ENCODE data around the gene ARHGEF16.

Gene ARHGEF16

DNA sequence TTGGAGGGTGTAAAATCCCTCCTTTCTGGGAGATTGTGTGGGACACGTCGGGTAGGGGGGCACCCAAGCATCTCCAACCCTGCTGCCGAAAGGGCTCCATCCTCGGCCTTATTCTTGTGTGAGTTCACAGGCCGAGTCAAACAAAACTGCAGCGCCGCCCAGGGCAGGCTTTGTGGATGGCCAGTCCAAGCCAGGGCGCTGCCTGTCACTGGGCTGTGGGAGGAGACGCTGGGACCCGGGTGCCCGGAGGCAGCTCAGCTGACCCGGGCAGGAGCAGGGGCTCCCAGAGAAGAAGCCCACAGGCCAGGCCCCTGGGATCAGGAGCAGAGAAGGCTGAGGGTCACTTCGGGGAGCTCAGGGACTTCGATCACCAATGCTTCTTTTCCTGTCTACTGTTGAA, 31.8 kb upstream of the ARHGEF16 start:
- no peak for DNase-seq (ENCODE audit: low spot score)

DNA sequence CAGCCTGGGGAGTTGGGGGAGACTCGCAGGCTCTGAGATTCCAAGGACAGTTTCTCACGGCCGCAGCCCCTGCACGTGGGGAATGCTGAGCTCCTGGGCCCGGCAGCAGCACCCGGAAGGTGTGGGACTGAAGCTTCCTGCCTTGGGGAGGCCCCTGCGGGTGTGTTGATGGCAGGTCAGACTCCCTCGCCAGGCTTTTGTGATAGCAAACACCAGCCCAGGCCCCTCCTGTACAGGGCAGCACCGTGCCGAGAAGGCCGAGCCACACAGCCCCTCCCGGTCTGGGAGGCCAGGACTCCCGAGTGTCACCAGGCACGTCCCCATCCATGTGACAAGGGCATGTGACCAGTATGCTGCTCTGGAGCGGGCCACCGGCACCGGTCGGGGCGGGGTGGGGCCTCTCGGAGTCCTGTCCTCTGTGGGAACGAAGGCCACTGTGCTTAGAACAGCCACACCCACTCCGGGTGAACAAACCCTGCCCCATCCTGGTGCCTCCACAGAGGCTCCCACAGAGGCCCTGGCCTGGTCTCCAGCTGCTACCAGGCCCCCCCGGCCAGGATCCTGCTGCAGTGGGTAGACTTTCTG, 31.1 kb upstream of the ARHGEF16 start:
- DNase-seq (ENCODE audit: low spot score) = no peak

DNA sequence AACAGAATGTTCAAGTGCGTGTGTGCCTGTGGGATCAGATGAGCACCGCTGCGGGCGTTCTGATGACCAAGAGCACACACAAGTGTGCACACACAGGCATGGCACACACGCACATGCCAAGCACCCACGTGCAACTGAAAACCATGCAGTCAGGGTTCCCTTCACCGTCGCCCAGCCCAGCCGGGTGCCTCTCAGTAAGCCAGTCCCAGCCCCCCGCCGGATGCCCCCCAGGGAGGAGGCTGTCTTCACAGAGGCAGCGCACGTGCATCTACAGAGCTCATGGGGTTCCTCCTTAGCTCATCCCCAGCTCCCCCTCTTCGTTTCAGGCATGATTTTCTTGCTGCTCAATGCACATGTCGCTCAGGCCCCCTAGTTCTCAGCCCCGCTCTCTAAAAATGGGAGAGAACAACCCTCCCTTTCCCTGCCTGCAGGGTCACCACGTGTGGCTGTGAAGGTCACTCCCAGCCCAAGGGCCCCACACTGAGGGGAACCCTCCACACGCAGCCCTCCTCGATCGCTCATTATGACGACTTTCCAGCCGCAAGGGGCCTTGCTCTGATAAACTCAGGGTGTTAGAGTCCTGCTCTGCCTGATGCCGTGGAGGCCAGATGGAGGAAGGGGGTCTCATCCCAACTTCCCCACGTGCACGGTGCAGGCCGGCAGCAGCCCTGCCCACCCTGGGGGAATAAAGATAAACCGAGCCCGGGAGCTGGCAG, 30.4 kb upstream of the ARHGEF16 start:
- DNase-seq (ENCODE audit: low spot score) = no peak

DNA sequence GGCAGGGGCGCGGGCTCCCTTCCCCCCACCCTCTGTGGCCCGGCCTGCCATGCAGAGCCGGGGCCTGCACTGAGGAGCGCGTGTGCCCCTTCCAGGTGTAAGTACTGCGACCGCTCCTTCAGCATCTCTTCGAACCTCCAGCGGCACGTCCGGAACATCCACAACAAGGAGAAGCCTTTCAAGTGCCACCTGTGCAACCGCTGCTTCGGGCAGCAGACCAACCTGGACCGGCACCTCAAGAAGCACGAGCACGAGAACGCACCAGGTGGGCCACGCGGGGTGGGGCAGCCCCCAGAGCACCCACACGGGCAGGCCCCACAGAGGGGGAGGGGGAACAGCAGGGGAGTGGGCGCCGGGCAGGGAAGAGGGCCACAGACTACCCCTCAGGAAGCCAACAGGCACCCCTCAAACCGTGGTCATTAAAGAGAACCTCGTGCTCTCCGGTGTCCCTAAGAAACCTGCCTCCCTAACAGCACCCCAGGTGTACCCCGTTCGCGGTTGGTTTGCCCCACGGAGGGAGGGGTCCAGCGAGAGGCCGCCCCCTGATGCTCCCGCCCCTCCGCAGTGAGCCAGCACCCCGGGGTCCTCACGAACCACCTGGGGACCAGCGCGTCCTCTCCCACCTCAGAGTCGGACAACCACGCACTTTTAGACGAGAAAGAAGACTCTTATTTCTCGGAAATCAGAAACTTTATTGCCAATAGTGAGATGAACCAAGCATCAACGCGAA, 28.8 kb upstream of the ARHGEF16 start:
- DNase-seq (ENCODE audit: low spot score) = no peak

DNA sequence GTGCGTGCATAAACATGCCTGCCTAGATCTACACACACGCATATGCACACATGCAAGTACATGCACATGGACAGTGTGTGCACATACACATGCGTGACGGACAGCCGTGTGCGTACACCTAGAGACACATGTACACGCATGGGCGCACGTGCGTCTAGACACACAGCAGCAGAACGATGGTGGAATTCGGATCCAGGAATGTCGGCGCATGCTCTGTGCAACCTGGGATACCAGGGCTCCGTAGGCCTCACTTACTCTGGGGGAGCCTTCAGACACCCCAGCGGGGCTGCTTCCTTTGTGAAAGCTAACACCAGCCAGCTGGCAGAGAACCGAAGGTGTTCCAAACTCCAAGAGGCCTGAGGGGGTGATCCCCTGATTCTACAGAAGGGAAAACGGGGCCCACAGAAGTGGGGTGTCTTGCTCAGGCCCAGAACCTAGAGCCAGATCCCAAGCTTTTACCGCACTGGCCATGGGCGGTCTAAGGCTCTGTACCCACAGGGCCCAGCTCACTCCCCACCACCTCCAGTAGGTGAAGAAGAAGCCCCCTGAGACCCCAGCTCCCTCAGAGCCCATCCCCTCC, 27.4 kb upstream of the ARHGEF16 start:
- DNase-seq (ENCODE audit: low spot score) = no peak

DNA sequence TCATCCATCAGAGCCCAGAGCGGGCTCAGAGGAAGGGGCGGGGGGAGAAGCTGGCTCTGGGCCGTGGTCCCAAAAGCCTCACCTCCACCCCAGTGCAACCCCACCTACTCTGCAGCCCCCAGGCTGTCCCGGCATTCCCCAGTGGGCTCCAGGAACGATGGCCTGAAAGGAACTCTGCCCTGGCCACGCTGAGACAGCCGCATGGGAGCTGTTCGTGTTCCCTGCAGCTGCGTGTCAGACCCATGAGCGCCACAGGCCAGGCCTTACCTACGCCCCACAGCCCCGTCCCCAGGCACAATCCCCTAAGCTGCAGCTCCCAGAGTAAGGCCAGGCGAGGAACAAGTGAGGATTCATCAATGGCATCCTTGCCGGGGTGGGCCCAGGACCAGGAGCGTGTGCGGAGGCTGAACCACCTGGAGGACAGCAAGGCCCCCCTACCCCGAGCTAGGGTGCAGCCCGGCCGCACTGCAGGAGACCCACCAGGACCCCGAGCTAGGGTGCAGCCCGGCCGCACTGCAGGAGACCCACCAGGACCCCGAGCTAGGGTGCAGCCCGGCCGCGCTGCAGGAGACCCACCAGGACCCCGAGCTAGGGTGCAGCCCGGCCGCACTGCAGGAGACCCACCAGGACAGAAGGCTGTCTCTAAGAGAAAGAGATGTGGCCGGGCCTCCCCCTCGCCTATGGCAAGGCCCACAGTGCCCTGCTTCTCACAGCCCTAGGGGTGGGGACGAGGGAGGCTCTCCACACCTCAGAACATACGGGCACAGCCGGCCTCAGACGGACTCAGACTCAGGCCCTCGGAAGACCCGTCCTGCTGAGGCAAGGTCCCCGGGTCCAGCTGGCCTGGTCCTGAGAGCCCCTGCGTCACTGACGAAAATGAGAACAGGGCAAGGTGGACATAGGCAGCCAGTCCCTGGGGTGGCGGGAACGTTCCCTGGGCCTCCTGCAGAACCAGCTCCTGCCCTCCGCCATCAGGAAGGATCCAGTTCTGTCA, 26.5 kb upstream of the ARHGEF16 start:
- DNase-seq (ENCODE audit: low spot score) = no peak

DNA sequence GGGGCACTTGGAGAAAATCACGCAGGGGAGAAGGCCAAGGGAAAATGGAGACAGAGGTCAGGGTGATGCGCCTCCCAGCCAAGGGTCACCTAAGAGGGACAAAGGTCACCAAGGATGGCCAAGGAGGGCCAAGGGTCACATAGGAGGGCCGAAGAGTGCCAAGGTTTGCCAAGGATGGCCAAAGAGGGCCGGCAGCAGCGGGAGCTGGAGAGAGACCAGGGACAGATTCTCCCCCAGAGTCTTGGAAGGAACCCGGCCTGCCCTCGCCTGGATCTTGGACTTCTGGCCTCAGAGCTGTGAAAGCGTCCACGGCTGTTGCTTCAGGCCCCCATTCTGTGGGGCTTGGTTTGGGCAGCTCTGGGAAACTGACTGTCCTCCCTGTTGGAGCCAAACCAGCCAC, 25.6 kb upstream of the ARHGEF16 start:
- DNase-seq (ENCODE audit: low spot score) = no peak

DNA sequence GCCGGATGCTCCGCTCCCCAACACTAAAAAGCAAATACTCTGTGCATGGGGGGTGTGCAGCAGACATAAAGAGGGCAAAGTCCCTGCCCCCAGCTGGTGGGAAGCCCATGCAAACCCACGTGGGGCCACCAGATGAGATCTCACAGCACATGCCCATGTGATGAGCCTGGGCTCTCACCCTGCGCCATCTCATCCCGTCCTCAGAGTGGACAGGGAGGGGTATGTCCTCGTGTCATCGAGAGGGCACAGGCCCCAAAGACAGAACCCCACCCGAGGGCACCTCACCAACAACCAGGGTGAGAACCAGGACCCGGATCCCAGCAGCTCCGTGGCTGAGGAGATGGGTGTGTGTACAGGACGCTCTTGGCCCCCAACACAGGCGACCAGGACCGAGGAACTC, 25.1 kb upstream of the ARHGEF16 start:
- DNase-seq (ENCODE audit: low spot score) = no peak

DNA sequence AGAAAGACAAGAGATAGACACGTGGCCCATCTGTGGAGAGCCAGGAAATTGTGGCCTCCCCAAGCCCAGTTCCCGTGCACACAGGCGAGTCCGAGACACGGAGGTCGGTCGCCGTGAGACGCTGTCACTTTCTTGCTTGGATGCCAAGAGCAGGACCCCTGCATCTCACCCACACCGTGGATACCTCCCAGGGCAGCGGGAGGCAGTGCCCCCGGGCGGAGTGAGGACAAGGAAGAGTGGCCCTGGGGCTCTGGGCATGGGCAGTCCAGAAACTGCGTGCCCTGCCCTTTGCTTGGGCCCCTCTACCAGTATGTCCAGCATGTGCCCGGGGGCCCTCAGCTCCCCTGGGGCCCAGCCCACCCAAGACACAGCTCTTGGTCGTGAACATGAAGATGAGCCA, 24.7 kb upstream of the ARHGEF16 start:
- no peak for DNase-seq (ENCODE audit: low spot score)

DNA sequence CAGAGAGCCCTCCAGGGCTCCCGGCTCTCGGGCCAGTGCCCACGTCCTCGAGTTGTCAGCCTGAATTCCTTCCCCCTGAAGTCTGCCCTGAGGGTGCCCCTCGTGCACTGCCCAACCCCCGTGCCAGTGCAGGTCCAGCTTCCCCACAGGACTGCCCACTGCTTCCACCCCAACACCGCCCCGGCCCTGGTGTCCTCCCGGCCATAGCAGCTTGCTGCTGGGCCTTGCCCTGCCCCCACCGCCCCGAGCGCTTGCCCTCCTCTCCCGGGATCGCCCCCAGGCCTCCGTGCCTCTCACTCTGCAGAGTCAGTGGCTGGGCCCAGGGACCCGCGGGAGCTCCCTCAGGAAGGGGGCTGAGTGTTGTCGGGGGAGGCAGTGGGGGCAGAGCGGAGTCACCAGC, 24.1 kb upstream of the ARHGEF16 start:
- no peak for DNase-seq (ENCODE audit: low spot score)

DNA sequence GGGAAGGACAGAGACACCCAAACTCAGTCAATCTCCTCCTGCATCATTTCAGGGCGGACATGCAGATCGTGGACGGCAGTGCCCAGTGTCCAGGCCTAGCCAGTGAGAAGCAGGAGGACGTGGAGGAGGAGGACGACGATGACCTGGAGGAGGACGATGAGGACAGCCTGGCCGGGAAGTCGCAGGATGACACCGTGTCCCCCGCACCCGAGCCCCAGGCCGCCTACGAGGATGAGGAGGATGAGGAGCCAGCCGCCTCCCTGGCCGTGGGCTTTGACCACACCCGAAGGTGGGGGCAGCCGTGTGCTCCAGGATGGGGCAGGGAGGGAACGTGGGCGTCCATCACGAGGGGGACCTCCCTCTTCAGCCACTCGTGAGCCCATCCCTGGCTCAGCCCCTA, 23.6 kb upstream of the ARHGEF16 start:
- no peak for DNase-seq (ENCODE audit: low spot score)

DNA sequence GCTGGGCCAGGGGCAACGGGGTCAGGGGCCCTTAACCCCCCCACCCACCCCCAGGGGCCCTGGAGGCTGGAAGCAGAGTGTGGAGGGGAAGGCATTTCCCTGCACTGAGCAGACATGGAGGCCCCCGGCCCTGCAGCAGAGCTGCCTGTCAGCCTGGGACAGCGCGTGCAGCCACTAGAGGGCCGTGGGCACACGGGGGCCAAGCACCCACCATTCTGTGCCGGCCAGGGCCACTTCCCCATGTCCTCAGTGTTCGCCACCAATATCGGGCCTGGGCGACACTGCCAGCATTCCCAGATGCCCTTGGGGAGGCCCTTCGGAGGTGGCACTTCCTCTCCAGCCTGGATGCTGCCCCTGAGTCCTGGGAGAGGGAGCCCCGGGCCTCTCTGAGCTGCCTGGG, 23.2 kb upstream of the ARHGEF16 start:
- DNase-seq (ENCODE audit: low spot score) = no peak

DNA sequence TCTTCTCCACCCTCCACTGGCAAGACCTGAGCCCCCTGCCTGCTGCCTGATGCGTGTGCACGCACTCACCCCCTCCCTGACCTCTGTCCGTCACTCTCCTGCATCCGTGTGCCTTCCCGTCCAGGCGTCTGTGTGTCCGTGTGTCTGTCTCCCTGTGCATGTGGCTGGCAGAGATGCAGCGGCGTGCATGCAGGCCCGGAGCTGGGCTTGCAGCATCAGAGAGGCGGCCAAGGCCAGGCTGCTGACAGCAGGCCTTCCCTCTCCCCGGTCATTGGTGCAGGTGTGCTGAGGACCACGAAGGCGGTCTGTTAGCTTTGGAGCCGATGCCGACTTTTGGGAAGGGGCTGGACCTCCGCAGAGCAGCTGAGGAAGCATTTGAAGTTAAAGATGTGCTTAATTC, 22.8 kb upstream of the ARHGEF16 start:
- no peak for DNase-seq (ENCODE audit: low spot score)

DNA sequence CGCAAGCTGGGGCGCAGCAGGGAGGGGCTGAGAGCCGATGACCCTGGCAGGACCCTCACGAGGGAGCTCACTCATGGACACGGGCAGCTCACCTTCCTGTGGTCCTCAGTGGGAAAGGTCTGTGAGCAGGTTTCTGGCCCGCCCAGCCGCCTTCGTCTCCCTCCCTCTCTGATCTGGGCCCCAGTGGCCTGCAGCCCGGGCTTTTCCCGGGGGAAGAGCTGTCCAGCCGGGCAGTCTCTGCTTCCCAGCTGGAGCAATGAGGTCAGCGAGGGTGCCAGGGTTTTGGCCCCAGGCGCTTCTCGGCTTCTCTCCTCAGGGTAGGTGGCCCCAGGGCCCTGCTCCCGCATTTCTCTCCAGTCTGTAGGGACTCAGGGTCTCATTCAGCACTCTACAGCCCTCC, 22.2 kb upstream of the ARHGEF16 start:
- no peak for DNase-seq (ENCODE audit: low spot score)

DNA sequence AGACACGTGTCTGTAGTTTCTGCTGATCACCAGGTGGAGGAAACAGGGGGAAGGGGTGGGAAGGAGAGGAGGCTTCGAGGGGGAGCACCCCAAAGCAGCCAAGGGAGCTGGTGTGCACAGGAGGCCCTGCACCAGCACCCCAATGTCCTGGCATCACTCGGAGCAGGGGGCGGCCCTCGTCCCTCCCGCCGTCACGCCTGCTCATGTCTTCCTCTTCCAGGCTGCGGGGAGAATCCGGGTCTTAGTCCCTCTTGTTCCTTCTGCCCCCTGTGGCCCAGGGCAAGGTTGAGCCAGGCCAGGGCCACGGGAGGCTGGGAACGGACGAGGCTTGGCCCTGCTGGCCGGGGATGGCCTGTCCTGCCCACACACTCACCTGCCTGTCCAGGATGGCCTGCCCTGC, 21.4 kb upstream of the ARHGEF16 start:
- DNase-seq (ENCODE audit: low spot score) = no peak

DNA sequence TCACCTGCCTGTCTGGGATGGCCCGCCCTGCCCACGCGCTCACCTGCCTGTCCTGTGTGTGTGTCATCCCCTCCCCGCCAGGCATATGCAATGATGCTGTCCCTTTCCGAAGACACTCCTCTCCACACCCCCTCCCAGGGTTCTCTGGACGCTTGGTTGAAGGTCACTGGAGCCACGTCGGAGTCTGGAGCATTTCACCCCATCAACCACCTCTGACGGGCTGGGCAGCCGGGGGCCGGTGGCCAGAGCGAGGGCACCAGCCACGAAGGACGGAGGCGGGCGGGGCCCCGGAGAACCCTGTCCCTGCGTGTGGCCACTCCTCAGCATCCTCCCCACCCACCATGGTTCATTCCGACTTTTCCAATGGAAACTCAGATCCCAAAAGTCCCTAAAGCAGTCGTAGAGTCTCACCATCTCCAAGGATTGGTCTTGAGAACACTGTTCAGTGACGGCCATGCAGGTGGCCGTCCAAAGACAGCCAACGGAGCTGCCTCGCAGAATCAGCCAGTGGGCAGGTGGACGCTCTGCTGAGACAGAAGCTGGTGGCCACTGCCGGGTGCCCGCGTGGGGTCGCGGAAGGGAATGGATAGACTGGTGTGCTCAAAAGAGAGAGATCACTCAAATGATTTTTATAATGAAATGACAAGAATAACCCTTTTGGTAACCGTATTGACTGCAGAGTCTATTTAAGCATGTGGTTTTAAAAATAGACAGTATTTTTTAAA, 20.7 kb upstream of the ARHGEF16 start:
- no peak for DNase-seq (ENCODE audit: low spot score)

DNA sequence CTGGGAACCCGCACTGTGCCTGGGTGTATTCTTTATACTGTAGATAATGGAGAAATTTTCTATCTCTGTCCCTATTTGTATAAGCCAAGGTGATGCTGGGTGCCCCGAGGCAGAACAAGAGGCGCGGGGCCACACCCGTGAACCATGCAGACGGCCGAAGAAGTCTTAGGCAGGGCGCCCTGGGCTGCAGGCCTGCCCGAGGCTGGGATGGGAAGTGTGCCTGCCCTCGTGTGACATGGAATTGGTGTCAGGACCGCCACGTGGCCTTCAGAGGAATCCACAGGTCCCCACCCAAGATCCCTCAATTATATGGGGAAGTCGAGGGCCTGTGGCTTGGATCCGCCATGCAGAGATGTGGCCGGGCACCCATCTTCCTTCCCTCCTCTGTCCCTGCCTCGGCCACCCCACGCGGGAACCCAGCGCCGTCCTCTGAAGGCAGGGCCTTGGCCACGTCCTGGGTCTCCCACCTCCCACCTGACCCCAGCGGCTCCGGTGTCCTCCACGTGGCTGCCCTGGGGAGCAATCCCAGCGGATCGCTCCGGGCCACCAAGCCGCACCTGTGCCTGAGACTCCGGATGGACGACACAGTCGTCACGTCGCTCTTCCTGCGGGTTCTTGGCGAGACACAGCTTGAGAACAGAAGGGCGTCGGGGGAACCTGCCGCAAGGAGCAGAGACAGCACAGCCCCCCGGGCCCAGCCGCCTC, 19.9 kb upstream of the ARHGEF16 start:
- DNase-seq (ENCODE audit: low spot score) = no peak

DNA sequence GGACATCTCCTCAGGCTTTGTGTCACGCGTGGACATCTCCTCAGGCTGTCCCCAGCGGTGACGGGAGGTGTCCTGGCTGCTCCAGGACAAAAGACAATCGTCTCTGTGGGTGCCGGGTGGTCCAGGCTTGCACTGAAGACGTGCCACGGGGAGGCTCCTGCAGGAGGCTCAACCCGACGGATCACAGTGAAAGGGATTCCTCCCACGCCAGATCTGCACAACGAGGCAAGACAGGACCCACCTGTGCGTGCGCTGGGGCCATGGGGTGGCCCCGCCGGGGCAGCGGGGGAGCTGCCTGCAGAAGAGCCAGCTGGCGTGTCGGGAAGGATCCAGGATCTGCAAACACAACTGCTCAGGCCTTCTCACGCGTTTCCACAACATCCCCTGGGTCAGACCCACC, 18.8 kb upstream of the ARHGEF16 start:
- no peak for DNase-seq (ENCODE audit: low spot score)

DNA sequence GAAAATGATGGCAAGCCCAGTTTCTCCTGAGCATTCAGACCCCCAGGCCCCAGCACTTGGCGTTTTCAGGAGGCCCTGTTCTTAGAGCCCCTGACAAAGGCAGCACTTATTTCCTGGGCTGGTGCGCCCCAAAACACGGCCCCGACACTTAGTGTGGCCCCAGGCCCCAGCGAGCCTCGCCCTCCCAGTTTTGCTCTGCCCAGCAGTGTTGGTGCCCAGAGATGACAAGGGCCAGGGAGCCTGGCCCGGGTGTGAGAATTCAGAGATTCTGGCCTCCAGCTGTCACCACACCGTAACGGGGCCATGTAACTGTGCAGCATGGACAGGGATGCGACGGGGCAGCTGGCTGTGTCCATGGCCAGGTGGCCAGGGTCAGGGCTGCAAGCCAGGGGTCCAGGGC, 18.0 kb upstream of the ARHGEF16 start:
- DNase-seq (ENCODE audit: low spot score) = no peak

DNA sequence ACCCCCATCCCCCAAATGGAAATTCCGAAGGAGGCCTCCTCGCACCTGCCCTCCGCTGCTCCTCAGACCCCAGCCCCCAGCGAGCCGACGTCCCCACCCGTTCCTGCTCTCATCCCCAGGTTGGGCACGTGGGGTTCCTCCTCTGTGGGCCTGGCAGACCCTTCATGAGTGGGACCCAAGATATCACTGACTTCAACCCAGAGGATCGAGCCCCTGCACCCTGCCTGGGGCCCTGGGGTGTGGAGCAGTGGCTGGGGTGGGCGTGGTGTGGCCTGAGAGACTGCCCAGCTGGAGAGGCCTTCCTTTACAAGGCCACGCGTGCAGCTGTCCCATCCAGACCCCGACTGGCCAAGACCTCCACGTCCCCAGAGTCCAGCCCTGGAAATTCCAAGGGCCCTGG, 17.6 kb upstream of the ARHGEF16 start:
- DNase-seq (ENCODE audit: low spot score) = no peak
